ENCODE results near the gene ATP6V0A1. TPM values are rescaled to one million over a fixed set of nuclear protein-coding genes. Genes with fewer than 3 reads are reported as not detected.
A peak's percentile ranks its signal among the peaks of the same experiment; 100 is the strongest.
"Not testable (repeated sequence)": the region's sequence is repeated elsewhere in the genome, so short reads cannot be mapped to it uniquely, and the experiment has no call there.

ATP6V0A1 gene
- total and polyA plus RNA-seq, 4 donors = 71.1 to 321 (median 199) TPM

- H3K4me1 ChIP-seq (ENCODE audit: control insufficient read depth, insufficient read depth, low read length) = peaks cover 12% of the 10 kb centered on the region
- H3K27me3 ChIP-seq (ENCODE audit: control insufficient read depth, insufficient read depth, low read length); DNase-seq (ENCODE audit: low read depth in 4 of 6, low spot score in 6 of 6); H3K4me3 ChIP-seq (ENCODE audit: low read depth, low read length); H3K9me3 ChIP-seq (ENCODE audit: control insufficient read depth, insufficient read depth, low read length); H3K36me3 ChIP-seq (ENCODE audit: control insufficient read depth, insufficient read depth, low read length); H3K27ac ChIP-seq (ENCODE audit: low read depth, low read length): not testable (repeated sequence)
- 93% methylated on average over 2 of the region's 6 CpGs for WGBS (ENCODE audit: insufficient coverage)
These were observed 3.7 kb upstream of the ATP6V0A1 start for GRCh38 chr17:42454987-42455386.

- 54% methylated on average over 1 of the region's 5 CpGs for WGBS (ENCODE audit: insufficient coverage)
- Histone ChIP-seq H3K4me1 (ENCODE audit: control insufficient read depth, insufficient read depth, low read length) (peaks cover 13% of the 10 kb centered on the region), H3K27me3 (ENCODE audit: control insufficient read depth, insufficient read depth, low read length) (no peaks in the 10 kb centered on the region), H3K36me3 (ENCODE audit: control insufficient read depth, insufficient read depth, low read length) (peaks cover 3% of the 10 kb centered on the region), H3K27ac (ENCODE audit: low read depth, low read length) (peak overlapping the region; percentile 57), H3K4me3 (ENCODE audit: low read depth, low read length) (no peak overlapping the region), H3K9me3 (ENCODE audit: control insufficient read depth, insufficient read depth, low read length) (no peaks in the 10 kb centered on the region)
- DNase-seq (ENCODE audit: low read depth in 4 of 6, low spot score in 6 of 6) = peak in 1 of 6 donors; percentile 23
These were observed 2.2 kb upstream of the ATP6V0A1 start for GRCh38 chr17:42456223-42457106.

- no CpG with 5 or more reads among the region's 6 CpGs for WGBS (ENCODE audit: insufficient coverage)
These were observed 1.4 kb upstream of the ATP6V0A1 start for GRCh38 chr17:42457107-42457792.

GRCh38 chr17:42459256-42459800 lies 650 bp downstream of the ATP6V0A1 start:
- Histone ChIP-seq H3K4me1 (ENCODE audit: control insufficient read depth, insufficient read depth, low read length) (peaks cover 18% of the 10 kb centered on the region), H3K27me3 (ENCODE audit: control insufficient read depth, insufficient read depth, low read length) (no peaks in the 10 kb centered on the region), H3K4me3 (ENCODE audit: low read depth, low read length) (peak overlapping the region; percentile 96), H3K36me3 (ENCODE audit: control insufficient read depth, insufficient read depth, low read length) (peaks cover 23% of the 10 kb centered on the region), H3K9me3 (ENCODE audit: control insufficient read depth, insufficient read depth, low read length) (no peaks in the 10 kb centered on the region), H3K27ac (ENCODE audit: low read depth, low read length) (peak overlapping the region; percentile 99)
- WGBS (ENCODE audit: insufficient coverage) = 3% methylated on average over 6 of the region's 11 CpGs
- DNase-seq (ENCODE audit: low read depth in 4 of 6, low spot score in 6 of 6) = peak; percentile 36 to 90 (median 54)

More at GRCh38 chr17:42457107-42457792, 1.4 kb upstream of the ATP6V0A1 start:
- H3K9me3 ChIP-seq (ENCODE audit: control insufficient read depth, insufficient read depth, low read length) = no peaks in the 10 kb centered on the region
- H3K4me1 ChIP-seq (ENCODE audit: control insufficient read depth, insufficient read depth, low read length) = peaks cover 18% of the 10 kb centered on the region
- no peak overlapping the region for H3K4me3 ChIP-seq (ENCODE audit: low read depth, low read length)
- H3K36me3 ChIP-seq (ENCODE audit: control insufficient read depth, insufficient read depth, low read length) = peaks cover 10% of the 10 kb centered on the region
- DNase-seq (ENCODE audit: low read depth in 4 of 6, low spot score in 6 of 6) = no peak
- no peaks in the 10 kb centered on the region for H3K27me3 ChIP-seq (ENCODE audit: control insufficient read depth, insufficient read depth, low read length)
- peak overlapping the region; percentile 99 for H3K27ac ChIP-seq (ENCODE audit: low read depth, low read length)

- WGBS (ENCODE audit: insufficient coverage) = 4% methylated on average over 5 of the region's 6 CpGs
- DNase-seq (ENCODE audit: low read depth in 4 of 6, low spot score in 6 of 6) = peak in 3 of 6 donors; percentile 12 to 54 (median 18)
- peaks cover 25% of the 10 kb centered on the region for H3K36me3 ChIP-seq (ENCODE audit: control insufficient read depth, insufficient read depth, low read length)
- peak overlapping the region; percentile 96 for H3K4me3 ChIP-seq (ENCODE audit: low read depth, low read length)
- H3K9me3 ChIP-seq (ENCODE audit: control insufficient read depth, insufficient read depth, low read length) = no peaks in the 10 kb centered on the region
- H3K27me3 ChIP-seq (ENCODE audit: control insufficient read depth, insufficient read depth, low read length) = no peaks in the 10 kb centered on the region
- peak overlapping the region; percentile 99 for H3K27ac ChIP-seq (ENCODE audit: low read depth, low read length)
- H3K4me1 ChIP-seq (ENCODE audit: control insufficient read depth, insufficient read depth, low read length) = peaks cover 18% of the 10 kb centered on the region
These were observed 1.2 kb downstream of the ATP6V0A1 start for GRCh38 chr17:42459801-42460281.

- DNase-seq (ENCODE audit: low read depth in 4 of 6, low spot score in 6 of 6) = peak in 1 of 6 donors; percentile 38
- no peaks in the 10 kb centered on the region for H3K27me3 ChIP-seq (ENCODE audit: control insufficient read depth, insufficient read depth, low read length)
- H3K4me3 ChIP-seq (ENCODE audit: low read depth, low read length) = peak overlapping the region; percentile 96
- H3K36me3 ChIP-seq (ENCODE audit: control insufficient read depth, insufficient read depth, low read length) = peaks cover 27% of the 10 kb centered on the region
- WGBS (ENCODE audit: insufficient coverage) = 55% methylated on average over 1 of the region's 1 CpG
- H3K27ac ChIP-seq (ENCODE audit: low read depth, low read length) = peak overlapping the region; percentile 99
- H3K9me3 ChIP-seq (ENCODE audit: control insufficient read depth, insufficient read depth, low read length) = no peaks in the 10 kb centered on the region
- peaks cover 18% of the 10 kb centered on the region for H3K4me1 ChIP-seq (ENCODE audit: control insufficient read depth, insufficient read depth, low read length)
These were observed 1.7 kb downstream of the ATP6V0A1 start for GRCh38 chr17:42460371-42460770.

GRCh38 chr17:42463976-42464400 lies 5.3 kb downstream of the ATP6V0A1 start:
- Histone ChIP-seq H3K4me3 (ENCODE audit: low read depth, low read length) (no peak overlapping the region), H3K27ac (ENCODE audit: low read depth, low read length) (no peak overlapping the region)

DNA sequence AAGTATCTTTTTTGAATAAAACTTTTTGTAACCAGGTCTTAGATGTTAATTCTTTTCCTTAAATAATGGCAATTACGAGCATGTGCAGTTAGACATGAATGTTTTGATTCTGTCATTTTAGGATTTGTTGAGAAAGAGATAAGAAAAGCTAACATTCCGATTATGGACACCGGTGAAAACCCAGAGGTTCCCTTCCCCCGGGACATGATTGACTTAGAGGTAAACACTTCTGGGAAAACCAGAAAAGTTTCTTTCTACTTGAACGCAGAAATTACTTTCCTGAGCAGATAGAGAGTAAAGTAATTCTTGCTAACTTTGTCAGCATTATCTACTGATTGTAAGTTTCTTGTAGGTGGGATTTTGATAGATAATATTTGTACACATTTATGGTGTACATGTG lies 9.2 kb downstream of the ATP6V0A1 start:
- H3K4me3 ChIP-seq (ENCODE audit: low read depth, low read length) = no peak overlapping the region
- H3K4me1 ChIP-seq (ENCODE audit: control insufficient read depth, insufficient read depth, low read length) = no peaks in the 10 kb centered on the region
- peaks cover 44% of the 10 kb centered on the region for H3K36me3 ChIP-seq (ENCODE audit: control insufficient read depth, insufficient read depth, low read length)
- no peaks in the 10 kb centered on the region for H3K9me3 ChIP-seq (ENCODE audit: control insufficient read depth, insufficient read depth, low read length)
- no peaks in the 10 kb centered on the region for H3K27me3 ChIP-seq (ENCODE audit: control insufficient read depth, insufficient read depth, low read length)
- DNase-seq (ENCODE audit: low read depth in 4 of 6, low spot score in 6 of 6) = no peak
- no peak overlapping the region for H3K27ac ChIP-seq (ENCODE audit: low read depth, low read length)
- 95% methylated on average over 3 of the region's 5 CpGs for WGBS (ENCODE audit: insufficient coverage)

More at GRCh38 chr17:42463976-42464400, 5.3 kb downstream of the ATP6V0A1 start:
- WGBS (ENCODE audit: insufficient coverage) = 22% methylated on average over 1 of the region's 4 CpGs
- Histone ChIP-seq H3K27me3 (ENCODE audit: control insufficient read depth, insufficient read depth, low read length) (no peaks in the 10 kb centered on the region), H3K9me3 (ENCODE audit: control insufficient read depth, insufficient read depth, low read length) (no peaks in the 10 kb centered on the region), H3K4me1 (ENCODE audit: control insufficient read depth, insufficient read depth, low read length) (peaks cover 7% of the 10 kb centered on the region), H3K36me3 (ENCODE audit: control insufficient read depth, insufficient read depth, low read length) (peaks cover 40% of the 10 kb centered on the region)
- no peak for DNase-seq (ENCODE audit: low read depth in 4 of 6, low spot score in 6 of 6)

DNA sequence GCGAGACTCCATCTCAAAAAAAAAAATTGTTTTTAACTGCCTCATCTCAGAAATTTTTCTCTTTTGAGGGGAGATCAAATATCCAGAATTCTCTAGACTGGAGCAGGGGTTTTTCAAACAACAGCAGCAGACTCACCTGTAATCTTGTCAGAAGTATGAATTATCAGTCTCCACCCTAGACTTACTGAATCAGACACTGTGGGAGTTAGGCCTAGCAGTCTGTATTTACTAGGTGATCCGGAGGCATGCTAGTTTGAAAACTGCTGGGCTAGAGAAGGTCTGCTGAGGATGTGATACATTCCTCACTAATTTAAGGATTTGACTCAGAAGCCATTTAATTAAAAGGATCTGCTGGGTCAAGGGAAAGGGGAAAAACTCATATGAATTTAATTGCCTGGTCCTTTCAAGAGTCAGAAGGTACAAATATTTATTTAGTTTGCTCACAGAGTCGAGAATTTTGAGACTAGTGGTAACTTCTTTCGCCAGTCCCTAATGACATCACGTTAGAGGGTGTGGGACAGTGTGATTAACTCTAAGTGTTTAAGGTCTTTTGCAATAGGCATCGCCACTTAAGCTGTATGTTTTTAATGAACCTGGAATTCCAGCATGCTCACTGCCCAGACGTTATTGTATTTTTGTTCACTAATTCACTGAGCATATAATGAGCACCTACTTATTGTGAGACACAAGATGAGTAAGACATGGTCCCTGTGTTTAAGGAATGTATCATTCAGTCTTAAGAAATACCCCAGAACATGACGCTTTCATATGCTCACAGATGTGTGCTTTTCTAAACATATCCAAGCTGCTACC lies 14.2 kb downstream of the ATP6V0A1 start:
- DNase-seq (ENCODE audit: low read depth in 4 of 6, low spot score in 6 of 6) = no peak
- Histone ChIP-seq H3K27ac (ENCODE audit: low read depth, low read length) (no peak overlapping the region), H3K9me3 (ENCODE audit: control insufficient read depth, insufficient read depth, low read length) (no peaks in the 10 kb centered on the region), H3K36me3 (ENCODE audit: control insufficient read depth, insufficient read depth, low read length) (peaks cover 36% of the 10 kb centered on the region), H3K27me3 (ENCODE audit: control insufficient read depth, insufficient read depth, low read length) (no peaks in the 10 kb centered on the region), H3K4me1 (ENCODE audit: control insufficient read depth, insufficient read depth, low read length) (no peaks in the 10 kb centered on the region), H3K4me3 (ENCODE audit: low read depth, low read length) (no peak overlapping the region)
- WGBS (ENCODE audit: insufficient coverage) = 94% methylated on average over 4 of the region's 8 CpGs
